ENCODE measurements around the gene SPAM1.

DNA sequence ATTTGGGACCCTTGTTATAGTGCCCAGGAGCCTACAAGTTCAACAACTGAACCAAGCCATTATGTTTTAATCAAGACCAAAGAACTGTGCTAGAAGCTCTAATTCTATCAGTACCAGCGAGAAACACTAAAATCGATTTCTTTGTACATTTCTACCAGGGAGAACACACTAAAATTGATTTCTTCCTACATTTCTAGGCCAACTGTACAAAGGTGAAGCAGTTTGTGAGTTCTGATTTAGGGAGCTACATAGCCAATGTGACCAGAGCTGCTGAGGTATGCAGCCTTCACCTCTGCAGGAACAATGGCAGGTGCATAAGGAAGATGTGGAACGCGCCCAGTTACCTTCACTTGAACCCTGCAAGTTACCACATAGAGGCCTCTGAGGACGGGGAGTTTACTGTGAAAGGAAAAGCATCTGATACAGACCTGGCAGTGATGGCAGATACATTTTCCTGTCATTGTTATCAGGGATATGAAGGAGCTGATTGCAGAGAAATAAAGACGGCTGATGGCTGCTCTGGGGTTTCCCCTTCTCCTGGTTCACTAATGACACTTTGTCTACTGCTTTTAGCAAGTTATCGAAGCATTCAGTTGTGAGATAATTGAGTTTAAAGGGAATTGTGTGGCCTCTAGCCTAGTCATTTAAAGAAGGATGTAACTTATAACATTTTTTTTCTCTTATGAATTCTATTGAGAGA is 48.3 kb upstream of the SPAM1 start:
- TF ChIP-seq EZH2 (IDR thresholded peaks at IDR 0.05; ENCODE audit: low read length), result no peak
- TF ChIP-seq, protein P1, sequence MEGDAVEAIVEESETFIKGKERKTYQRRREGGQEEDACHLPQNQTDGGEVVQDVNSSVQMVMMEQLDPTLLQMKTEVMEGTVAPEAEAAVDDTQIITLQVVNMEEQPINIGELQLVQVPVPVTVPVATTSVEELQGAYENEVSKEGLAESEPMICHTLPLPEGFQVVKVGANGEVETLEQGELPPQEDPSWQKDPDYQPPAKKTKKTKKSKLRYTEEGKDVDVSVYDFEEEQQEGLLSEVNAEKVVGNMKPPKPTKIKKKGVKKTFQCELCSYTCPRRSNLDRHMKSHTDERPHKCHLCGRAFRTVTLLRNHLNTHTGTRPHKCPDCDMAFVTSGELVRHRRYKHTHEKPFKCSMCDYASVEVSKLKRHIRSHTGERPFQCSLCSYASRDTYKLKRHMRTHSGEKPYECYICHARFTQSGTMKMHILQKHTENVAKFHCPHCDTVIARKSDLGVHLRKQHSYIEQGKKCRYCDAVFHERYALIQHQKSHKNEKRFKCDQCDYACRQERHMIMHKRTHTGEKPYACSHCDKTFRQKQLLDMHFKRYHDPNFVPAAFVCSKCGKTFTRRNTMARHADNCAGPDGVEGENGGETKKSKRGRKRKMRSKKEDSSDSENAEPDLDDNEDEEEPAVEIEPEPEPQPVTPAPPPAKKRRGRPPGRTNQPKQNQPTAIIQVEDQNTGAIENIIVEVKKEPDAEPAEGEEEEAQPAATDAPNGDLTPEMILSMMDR (optimal IDR thresholded peaks at IDR 0.05 in 1 of 3, IDR thresholded peaks at IDR 0.05 in 1 of 3, conservative IDR thresholded peaks at IDR 0.05 in 1 of 3; ENCODE audit: extremely low read depth in 1 of 3, insufficient read depth in 2 of 3, low read length in 3 of 3), result no peak

Measured in keratinocyte (primary cell).